Transverse colon (tissue), 4 donors: ENCODE measurements around the gene DTWD2.

Experiments used
- CTCF ChIP-seq, 5 experiments: fragments of 200-600 bp in 3 of 5; fragments of 450-650 bp in 2 of 5; sonication (generic) in 3 of 5; IDR thresholded peaks; 1 replicate in 2 of 5; 2 replicates in 3 of 5; pipeline ENCODE4 v1.5.1; 2016 to 2017; ENCODE audit warnings: antibody characterized with exemption in 5 of 5, inconsistent platforms in 3 of 5, mild to moderate bottlenecking in 2 of 5, moderate library complexity in 1 of 5
- POLR2AphosphoS5 ChIP-seq, 3 donors: sonication (generic); formaldehyde crosslinking; IDR thresholded peaks; one replicate each; pipeline ENCODE4 v1.6.1; 2016; ENCODE audit warnings: antibody characterized with exemption in 3 of 3

DNA sequence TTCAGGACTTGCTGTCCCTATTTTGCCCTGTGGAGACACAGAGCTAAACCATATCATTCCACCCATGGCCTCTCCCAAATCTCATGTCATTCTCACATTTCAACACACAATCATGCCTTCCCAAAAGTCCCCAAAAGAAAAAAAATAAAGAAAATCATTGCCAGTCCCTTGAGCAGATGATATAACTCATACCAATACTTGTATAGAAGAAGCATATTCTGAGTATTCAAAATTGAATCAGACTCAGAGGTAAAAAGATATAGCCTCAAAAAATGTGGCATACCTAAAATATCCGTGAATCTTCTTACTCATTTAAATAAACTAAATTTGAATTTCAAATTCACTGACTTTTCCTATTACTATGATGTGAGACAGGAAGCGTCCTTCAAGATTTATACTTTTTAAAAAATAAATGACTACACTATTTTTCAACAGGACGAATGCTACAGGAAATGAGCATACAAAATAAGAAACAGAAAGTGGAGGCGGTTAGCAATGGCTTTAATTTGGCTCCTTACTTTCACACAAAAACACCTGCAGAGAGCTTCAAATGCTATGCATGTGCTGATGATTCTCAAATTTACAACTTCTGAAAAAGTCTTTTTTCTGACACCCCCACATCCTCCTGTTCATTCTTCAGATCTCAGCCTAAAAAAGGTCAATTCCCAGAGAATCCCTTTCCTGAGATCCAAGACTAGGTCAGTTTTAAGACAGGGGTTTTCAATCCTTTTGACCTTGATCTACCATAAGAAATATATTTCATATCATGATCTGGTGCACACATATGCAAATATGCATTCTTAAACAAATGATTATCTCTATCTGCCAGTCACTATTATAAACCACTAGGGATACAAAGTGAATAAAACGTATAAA lies 42.9 kb upstream of the DTWD2 start:
- no peak for TF ChIP-seq CTCF (IDR thresholded peaks at IDR 0.05)
- TF ChIP-seq POLR2AphosphoS5 (IDR thresholded peaks at IDR 0.05), result no peak
